Gastroesophageal sphincter (tissue), 4 donors: ENCODE measurements around the gene DHX58. TPM values are rescaled to one million over a fixed set of nuclear protein-coding genes. Genes with fewer than 3 reads are reported as not detected.

Experiments used
- ATAC-seq: fragments of 150-250 bp; one replicate; pipeline ENCODE4 v1.9.1; 2016; ENCODE audit warnings: mild to moderate bottlenecking, moderate library complexity
- H3K27ac ChIP-seq, 4 donors: fragments of 200-600 bp; sonication (generic) in 3 of 4; 1 replicate in 3 of 4; 2 replicates in 1 of 4; pipeline ENCODE4 v1.5.1; 2016 to 2019
- H3K27me3 ChIP-seq: fragments of 200-600 bp; sonication (generic); one replicate; pipeline ENCODE4 v1.5.1; 2019
- H3K36me3 ChIP-seq, 2 donors: fragments of 200-600 bp; sonication (generic); one replicate each; pipeline ENCODE4 v1.5.1; 2019; ENCODE audit warnings: control low read depth in 1 of 2
- H3K4me1 ChIP-seq, 3 donors: fragments of 200-600 bp; sonication (generic); 1 replicate in 2 of 3; 2 replicates in 1 of 3; pipeline ENCODE4 v1.5.1; 2016 to 2019; ENCODE audit warnings: control low read depth in 2 of 3
- H3K4me3 ChIP-seq, 2 donors: fragments of 200-600 bp; sonication (generic); one replicate each; pipeline ENCODE4 v1.5.1; 2019; ENCODE audit warnings: mild to moderate bottlenecking in 1 of 2, moderate library complexity in 1 of 2
- H3K9me3 ChIP-seq, 3 donors: fragments of 200-600 bp; sonication (generic); one replicate each; pipeline ENCODE4 v1.5.1; 2017 to 2019; ENCODE audit warnings: control low read depth in 2 of 3
- CTCF ChIP-seq, 4 experiments: fragments of 200-600 bp in 2 of 4; fragments of 450-650 bp in 2 of 4; sonication (generic) in 1 of 4; IDR thresholded peaks; one replicate each; pipeline ENCODE4 v1.5.1; 2017 to 2019; ENCODE audit warnings: antibody characterized with exemption in 4 of 4, mild to moderate bottlenecking in 2 of 4, moderate library complexity in 2 of 4
- EP300 ChIP-seq: sonication (generic); formaldehyde crosslinking; IDR thresholded peaks from one replicate; pipeline ENCODE4 v1.6.1; 2017; ENCODE audit warnings: antibody characterized with exemption, mild to moderate bottlenecking
- POLR2A ChIP-seq, 2 donors: fragments of 450-650 bp; IDR thresholded peaks; one replicate each; pipeline ENCODE4 v1.6.1; 2017; ENCODE audit warnings: antibody characterized with exemption in 2 of 2, mild to moderate bottlenecking in 2 of 2, moderate library complexity in 1 of 2
- POLR2AphosphoS5 ChIP-seq: sonication (generic); formaldehyde crosslinking; IDR thresholded peaks from one replicate; pipeline ENCODE4 v1.6.1; 2017; ENCODE audit warnings: antibody characterized with exemption
- WGBS, 2 donors: methylation state at CpG; one replicate each; pipeline ENCODE4 v1.1.5; 2018; ENCODE audit warnings: low coverage in 1 of 2; 5-methylcytosine and 5-hydroxymethylcytosine counted together
- total RNA-seq, 4 donors: library from RNA; depleted of rRNA; stranded (reverse); fragments of >200 nt; gene quantifications; one replicate each; pipeline ENCODE4 v1.1.0, GENCODE V29; 2016

DHX58 gene
- total RNA-seq, 4 donors from 2014 or later: 11.3 to 21.3 (median 13.9) TPM

- WGBS, 2 donors: 42 to 67% methylated on average over 1 of the region's 4 CpGs
- Histone ChIP-seq H3K4me1 (no peaks in the 10 kb centered on the region), H3K27me3 (peaks cover 43% of the 10 kb centered on the region), H3K27ac (no peak overlapping the region), H3K9me3 (no peaks in the 10 kb centered on the region), H3K36me3 (no peaks in the 10 kb centered on the region), H3K4me3 (no peak overlapping the region)
- ATAC-seq: no peak
- TF ChIP-seq POLR2A (IDR thresholded peaks at IDR 0.05) (no peak), POLR2AphosphoS5 (no peak), EP300 (no peak), CTCF (IDR thresholded peaks at IDR 0.05) (no peak)
Observed at GRCh38 chr17:42059815-42060214, 52.7 kb downstream of the DHX58 start.

- Histone ChIP-seq H3K4me1 (no peaks in the 10 kb centered on the region), H3K27ac (no peak overlapping the region), H3K27me3 (peaks cover 60% of the 10 kb centered on the region), H3K36me3 (no peaks in the 10 kb centered on the region), H3K9me3 (no peaks in the 10 kb centered on the region), H3K4me3 (no peak overlapping the region)
- no CpG with 5 or more reads among the region's 7 CpGs for WGBS, 2 donors
- no peak for ATAC-seq
- TF ChIP-seq EP300 (no peak), POLR2A (IDR thresholded peaks at IDR 0.05) (no peak), POLR2AphosphoS5 (no peak), CTCF (IDR thresholded peaks at IDR 0.05) (no peak)
Observed at GRCh38 chr17:42058063-42058462, 54.5 kb downstream of the DHX58 start.

- Histone ChIP-seq H3K4me1 (no peaks in the 10 kb centered on the region), H3K36me3 (no peaks in the 10 kb centered on the region), H3K4me3 (no peak overlapping the region), H3K9me3 (no peaks in the 10 kb centered on the region), H3K27me3 (peaks cover 64% of the 10 kb centered on the region), H3K27ac (no peak overlapping the region)
- TF ChIP-seq EP300 (no peak), POLR2AphosphoS5 (no peak), CTCF (IDR thresholded peaks at IDR 0.05) (no peak), POLR2A (IDR thresholded peaks at IDR 0.05) (no peak)
- ATAC-seq: no peak
- 61 to 71% methylated on average over 3 of the region's 3 CpGs for WGBS, 2 donors
Observed at GRCh38 chr17:42056635-42057034, 55.9 kb downstream of the DHX58 start.

GRCh38 chr17:42055496-42055895 is 57.0 kb downstream of the DHX58 start:
- Histone ChIP-seq H3K27me3 (peaks cover 65% of the 10 kb centered on the region), H3K27ac (no peak overlapping the region), H3K4me3 (no peak overlapping the region), H3K4me1 (peaks cover 0 to 6% (median 3%) of the 10 kb centered on the region in 3 donors), H3K9me3 (no peaks in the 10 kb centered on the region), H3K36me3 (no peaks in the 10 kb centered on the region)
- 20 to 38% methylated on average over 1 to 6 of the region's 6 CpGs for WGBS, 2 donors
- ATAC-seq: no peak
- no peak for TF ChIP-seq EP300
- TF ChIP-seq POLR2A (IDR thresholded peaks at IDR 0.05): no peak
- no peak for TF ChIP-seq POLR2AphosphoS5
- no peak for TF ChIP-seq CTCF (IDR thresholded peaks at IDR 0.05)

GRCh38 chr17:42055027-42055426 is 57.5 kb downstream of the DHX58 start:
- 8 to 26% methylated on average over 2 to 3 of the region's 3 CpGs for WGBS, 2 donors
- H3K27ac ChIP-seq: no peak overlapping the region
- H3K9me3 ChIP-seq: no peaks in the 10 kb centered on the region
- peaks cover 0 to 10% (median 4%) of the 10 kb centered on the region in 3 donors for H3K4me1 ChIP-seq
- TF ChIP-seq POLR2A (IDR thresholded peaks at IDR 0.05) (no peak), POLR2AphosphoS5 (no peak), EP300 (no peak), CTCF (IDR thresholded peaks at IDR 0.05) (no peak)
- H3K4me3 ChIP-seq: no peak overlapping the region
- H3K36me3 ChIP-seq: no peaks in the 10 kb centered on the region
- no peak for ATAC-seq
- H3K27me3 ChIP-seq: peaks cover 65% of the 10 kb centered on the region
